ENCODE results near the gene ZFPM1. TPM values are rescaled to one million over a fixed set of nuclear protein-coding genes. Genes with fewer than 3 reads are reported as not detected.

Gene ZFPM1
- total and polyA plus RNA-seq, 2 of the 8 experiments (the other 6 are each of a cell fraction or from before 2014, with no cell fraction given), result 0.74 to 4.8 TPM

GRCh38 chr16:88556294-88556988 lies 103.4 kb downstream of the ZFPM1 start (continued):
- TF ChIP-seq, protein P1, sequence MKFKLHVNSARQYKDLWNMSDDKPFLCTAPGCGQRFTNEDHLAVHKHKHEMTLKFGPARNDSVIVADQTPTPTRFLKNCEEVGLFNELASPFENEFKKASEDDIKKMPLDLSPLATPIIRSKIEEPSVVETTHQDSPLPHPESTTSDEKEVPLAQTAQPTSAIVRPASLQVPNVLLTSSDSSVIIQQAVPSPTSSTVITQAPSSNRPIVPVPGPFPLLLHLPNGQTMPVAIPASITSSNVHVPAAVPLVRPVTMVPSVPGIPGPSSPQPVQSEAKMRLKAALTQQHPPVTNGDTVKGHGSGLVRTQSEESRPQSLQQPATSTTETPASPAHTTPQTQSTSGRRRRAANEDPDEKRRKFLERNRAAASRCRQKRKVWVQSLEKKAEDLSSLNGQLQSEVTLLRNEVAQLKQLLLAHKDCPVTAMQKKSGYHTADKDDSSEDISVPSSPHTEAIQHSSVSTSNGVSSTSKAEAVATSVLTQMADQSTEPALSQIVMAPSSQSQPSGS (IDR thresholded peaks at IDR 0.05; ENCODE audit: low read length), result no peak
- TF ChIP-seq TEAD4 (IDR thresholded peaks at IDR 0.05; ENCODE audit: low read depth, low read length) (no peak), MAX (IDR thresholded peaks at IDR 0.05) (no peak), RXRA (IDR thresholded peaks at IDR 0.05; ENCODE audit: insufficient read depth, low read depth, low read length) (no peak)
